Neural cell (in vitro differentiated cells): ENCODE results near the gene NOS1AP. TPM values are rescaled to one million over a fixed set of nuclear protein-coding genes. Genes with fewer than 3 reads are reported as not detected.

Source experiments
- H2AFZ ChIP-seq: fragments of 200-600, 300-800 bp; sonication (generic), shearing (Covaris generic); 2 replicates; pipeline ENCODE4 v1.6.0; 2014; ENCODE audit warnings: low read depth, mild to moderate bottlenecking, antibody characterized with exemption, low read length, moderate library complexity
- H3F3A ChIP-seq: fragments of 200-600 bp; shearing (Covaris generic); 2 replicates; pipeline ENCODE4 v1.6.1; 2016; ENCODE audit warnings: mild to moderate bottlenecking, moderate library complexity, mixed read lengths, antibody characterized with exemption, low read length; ENCODE audit not compliant: insufficient read depth, poor library complexity, severe bottlenecking
- H3K27ac ChIP-seq: fragments of 200-600, 300-800 bp; sonication (generic), shearing (Covaris generic); 2 replicates; pipeline ENCODE4 v1.5.1; 2014; ENCODE audit warnings: mild to moderate bottlenecking, low read length, moderate library complexity
- H3K27me3 ChIP-seq: fragments of 300-800, 200-600 bp; sonication (generic), shearing (Covaris generic); 2 replicates; pipeline ENCODE4 v1.6.0; 2014; ENCODE audit warnings: mild to moderate bottlenecking, low read depth, low read length, moderate library complexity; ENCODE audit not compliant: insufficient read depth
- H3K36me3 ChIP-seq: fragments of 300-800, 200-600 bp; sonication (generic), shearing (Covaris generic); 2 replicates; pipeline ENCODE4 v1.5.1; 2014; ENCODE audit warnings: mild to moderate bottlenecking, antibody characterized with exemption, low read length, moderate library complexity; ENCODE audit not compliant: insufficient read depth
- H3K4me2 ChIP-seq: fragments of 300-800, 200-600 bp; sonication (generic), shearing (Covaris generic); 2 replicates; pipeline ENCODE4 v1.6.0; 2014; ENCODE audit warnings: mild to moderate bottlenecking, low read length
- H3K4me3 ChIP-seq: fragments of 300-800, 200-600 bp; sonication (generic), shearing (Covaris generic); 2 replicates; pipeline ENCODE4 v1.5.1; 2014; ENCODE audit warnings: mild to moderate bottlenecking, low read length, moderate library complexity
- H3K79me2 ChIP-seq: fragments of 200-600 bp; shearing (Covaris generic); replicated peaks from 2 replicates; pipeline ENCODE4 v1.6.0; 2014; ENCODE audit warnings: mild to moderate bottlenecking, low read length, moderate library complexity; ENCODE audit not compliant: insufficient read depth
- H3K9ac ChIP-seq: fragments of 300-800, 200-600 bp; sonication (generic), shearing (Covaris generic); 2 replicates; pipeline ENCODE4 v1.6.1; 2016; ENCODE audit warnings: mild to moderate bottlenecking, low read length, mixed read lengths
- H3K9me2 ChIP-seq: fragments of 200-600 bp; shearing (Covaris generic); 2 replicates; pipeline ENCODE4 v1.6.1; 2016; ENCODE audit warnings: mild to moderate bottlenecking, low read length, mixed read lengths; ENCODE audit not compliant: insufficient read depth
- H3K9me3 ChIP-seq: fragments of 200-600, 300-800 bp; sonication (generic), shearing (Covaris generic); 2 replicates; pipeline ENCODE4 v1.6.1; 2016; ENCODE audit warnings: mild to moderate bottlenecking, mixed run types, low read length, moderate library complexity, mixed read lengths
- H4K20me1 ChIP-seq: fragments of 200-600 bp; shearing (Covaris generic); 2 replicates; pipeline ENCODE4 v1.6.1; 2016; ENCODE audit warnings: mild to moderate bottlenecking, mixed run types; ENCODE audit not compliant: insufficient read depth
- EP300 ChIP-seq: fragments of 450-650 bp; conservative IDR thresholded peaks from 2 replicates; pipeline ENCODE4 v1.6.1; 2014; ENCODE audit warnings: antibody characterized with exemption, mild to moderate bottlenecking, moderate library complexity; ENCODE audit not compliant: poor library complexity, severe bottlenecking
- POLR2AphosphoS5 ChIP-seq: IDR thresholded peaks from 2 replicates; pipeline ENCODE4 v1.6.1; 2012
- RAD21 ChIP-seq: fragments of 450-650 bp; conservative IDR thresholded peaks from 2 replicates; pipeline ENCODE4 v1.6.1; 2014; ENCODE audit warnings: antibody characterized with exemption, mild to moderate bottlenecking, moderate library complexity
- REST ChIP-seq: IDR thresholded peaks from 2 replicates; pipeline ENCODE4 v1.6.1; 2012; ENCODE audit warnings: borderline replicate concordance
- SMC3 ChIP-seq: fragments of 450-650 bp; conservative IDR thresholded peaks from 2 replicates; pipeline ENCODE4 v1.6.1; 2014; ENCODE audit warnings: antibody characterized with exemption, mild to moderate bottlenecking, moderate library complexity; ENCODE audit not compliant: poor library complexity
- TAF1 ChIP-seq: IDR thresholded peaks from 2 replicates; pipeline ENCODE4 v1.6.1; 2012; ENCODE audit warnings: low read depth
- polyA plus RNA-seq: library from polyadenylated mRNA; depleted of rRNA; stranded (reverse); fragments of >200 nt; gene quantifications from 2 replicates; pipeline ENCODE4 v1.2.3, GENCODE V29; 2014
- TF ChIP-seq, protein P1 (sequence below): fragments of 450-650 bp; IDR thresholded peaks from 2 replicates; pipeline ENCODE4 v1.5.1; 2014; ENCODE audit warnings: antibody characterized with exemption, mild to moderate bottlenecking, moderate library complexity; ENCODE audit not compliant: poor library complexity, severe bottlenecking

NOS1AP gene
- polyA plus RNA-seq, 1 donor from 2014 or later: 5.3 TPM

GRCh38 chr1:162107911-162108310 is 38.4 kb downstream of the NOS1AP start:
- Histone ChIP-seq H2AFZ (no peak overlapping the region), H3K27me3 (no peaks in the 10 kb centered on the region), H3K9me2 (no peaks in the 10 kb centered on the region), H3K79me2 (peaks cover 13% of the 10 kb centered on the region), H3K36me3 (no peaks in the 10 kb centered on the region), H3K4me2 (no peak overlapping the region), H3K27ac (no peak overlapping the region), H4K20me1 (no peaks in the 10 kb centered on the region), H3K9me3 (no peaks in the 10 kb centered on the region), H3K9ac (no peak overlapping the region), H3F3A (no peaks in the 10 kb centered on the region), H3K4me3 (no peak overlapping the region)
- TF ChIP-seq SMC3 (no peak), RAD21 (no peak), REST (no peak), TAF1 (no peak)
- TF ChIP-seq, protein P1, sequence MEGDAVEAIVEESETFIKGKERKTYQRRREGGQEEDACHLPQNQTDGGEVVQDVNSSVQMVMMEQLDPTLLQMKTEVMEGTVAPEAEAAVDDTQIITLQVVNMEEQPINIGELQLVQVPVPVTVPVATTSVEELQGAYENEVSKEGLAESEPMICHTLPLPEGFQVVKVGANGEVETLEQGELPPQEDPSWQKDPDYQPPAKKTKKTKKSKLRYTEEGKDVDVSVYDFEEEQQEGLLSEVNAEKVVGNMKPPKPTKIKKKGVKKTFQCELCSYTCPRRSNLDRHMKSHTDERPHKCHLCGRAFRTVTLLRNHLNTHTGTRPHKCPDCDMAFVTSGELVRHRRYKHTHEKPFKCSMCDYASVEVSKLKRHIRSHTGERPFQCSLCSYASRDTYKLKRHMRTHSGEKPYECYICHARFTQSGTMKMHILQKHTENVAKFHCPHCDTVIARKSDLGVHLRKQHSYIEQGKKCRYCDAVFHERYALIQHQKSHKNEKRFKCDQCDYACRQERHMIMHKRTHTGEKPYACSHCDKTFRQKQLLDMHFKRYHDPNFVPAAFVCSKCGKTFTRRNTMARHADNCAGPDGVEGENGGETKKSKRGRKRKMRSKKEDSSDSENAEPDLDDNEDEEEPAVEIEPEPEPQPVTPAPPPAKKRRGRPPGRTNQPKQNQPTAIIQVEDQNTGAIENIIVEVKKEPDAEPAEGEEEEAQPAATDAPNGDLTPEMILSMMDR: no peak

DNA sequence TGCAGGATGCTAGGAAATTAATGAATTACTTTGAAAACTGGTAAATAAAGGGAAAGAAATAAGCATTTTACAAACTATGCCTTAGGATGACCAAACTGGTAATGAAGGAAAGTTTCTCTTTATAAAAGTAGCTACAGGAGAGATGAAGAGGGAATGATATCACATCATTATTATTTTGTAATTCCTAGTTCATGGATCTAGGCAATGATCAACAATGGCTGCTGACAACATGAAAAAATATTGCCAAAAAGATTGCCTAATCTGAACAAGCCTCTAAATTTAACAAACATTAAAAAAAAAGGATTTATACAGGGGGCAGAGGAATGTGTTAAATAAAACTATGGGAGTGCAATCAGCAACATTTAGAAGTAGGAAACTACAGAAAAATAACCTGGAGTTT is 38.9 kb downstream of the NOS1AP start:
- no peaks in the 10 kb centered on the region for H3K36me3 ChIP-seq
- TF ChIP-seq POLR2AphosphoS5: no peak

GRCh38 chr1:162110910-162111309 is 41.4 kb downstream of the NOS1AP start:
- Histone ChIP-seq H3K9ac (no peak overlapping the region), H3K36me3 (no peaks in the 10 kb centered on the region), H3K27ac (no peak overlapping the region), H2AFZ (no peak overlapping the region), H3K9me3 (no peaks in the 10 kb centered on the region), H3F3A (no peaks in the 10 kb centered on the region), H3K4me3 (no peak overlapping the region), H3K79me2 (peaks cover 14% of the 10 kb centered on the region), H3K4me2 (no peak overlapping the region), H3K9me2 (no peaks in the 10 kb centered on the region), H4K20me1 (no peaks in the 10 kb centered on the region), H3K27me3 (no peaks in the 10 kb centered on the region)
- TF ChIP-seq EP300: no peak
- no peak for TF ChIP-seq RAD21
- TF ChIP-seq TAF1: no peak

More for the DNA sequence above, 38.9 kb downstream of the NOS1AP start:
- no peak overlapping the region for H3K4me3 ChIP-seq
- no peaks in the 10 kb centered on the region for H3K9me2 ChIP-seq
- no peaks in the 10 kb centered on the region for H4K20me1 ChIP-seq
- H3F3A ChIP-seq: no peaks in the 10 kb centered on the region
- no peak overlapping the region for H3K27ac ChIP-seq
- no peaks in the 10 kb centered on the region for H3K9me3 ChIP-seq
- no peak overlapping the region for H2AFZ ChIP-seq
- H3K27me3 ChIP-seq: no peaks in the 10 kb centered on the region
- H3K9ac ChIP-seq: no peak overlapping the region
- H3K79me2 ChIP-seq: peaks cover 8% of the 10 kb centered on the region
- no peak overlapping the region for H3K4me2 ChIP-seq
